Endothelial cell of umbilical vein (primary cell): ENCODE measurements around the gene JAKMIP1. TPM values are rescaled to one million over a fixed set of nuclear protein-coding genes. Genes with fewer than 3 reads are reported as not detected.

Experiments used
- BruUV-seq: library from RNA; stranded (reverse); fragments of 400-500 nt; replicated peaks from 2 replicates; lab custom pipeline; 2021; lab: Mats Ljungman, UMichigan
- CTCF ChIA-PET: fragments of 300-600, 350-600 bp; sonication (Branson Sonifier 250); formaldehyde crosslinking; loops from one replicate; lab custom pipeline; 2021; ENCODE audit warnings: antibody characterized with exemption, inconsistent platforms; lab: Charles Lee
- POLR2A ChIA-PET: fragments of 300-600, 350-600 bp; sonication (Branson Sonifier 250); formaldehyde crosslinking; loops from one replicate; lab custom pipeline; 2021; ENCODE audit warnings: antibody characterized with exemption, inconsistent platforms; lab: Charles Lee
- DNase-seq: peaks from one replicate; pipeline ENCODE4 v3.0.0-alpha.2; 2011; ENCODE audit warnings: low read depth, low spot score
- FAIRE-seq: peaks from 2 replicates; lab custom pipeline; 2011; peaks lifted over from hg19 to GRCh38; lab: Jason Lieb, UNC
- H2AFZ ChIP-seq: 2 replicates; pipeline ENCODE4 v1.6.0; 2012; ENCODE audit warnings: low read depth, low read length, control low read depth, inconsistent platforms
- H3K27ac ChIP-seq: 2 replicates; pipeline ENCODE4 v1.5.1; 2011; ENCODE audit warnings: low read depth, mild to moderate bottlenecking, control low read depth, low read length, moderate library complexity; ENCODE audit not compliant: insufficient read depth
- H3K27me3 ChIP-seq, 2 experiments: 2 replicates each; pipeline versions ENCODE4 v1.6.0 to v1.6.1; 2011; ENCODE audit warnings: low read length in 2 of 2, mixed read lengths in 1 of 2; ENCODE audit not compliant: control insufficient read depth in 2 of 2, insufficient read depth in 2 of 2
- H3K36me3 ChIP-seq, 2 experiments: 2 replicates in 1 of 2; 3 replicates in 1 of 2; pipeline ENCODE4 v1.5.1; 2011; ENCODE audit warnings: low read length in 2 of 2, mild to moderate bottlenecking in 1 of 2, moderate library complexity in 1 of 2; ENCODE audit not compliant: control insufficient read depth in 2 of 2, insufficient read depth in 2 of 2; ENCODE audit errors: extremely low read depth in 1 of 2
- H3K4me1 ChIP-seq: 3 replicates; pipeline ENCODE4 v1.5.1; 2011; ENCODE audit warnings: mild to moderate bottlenecking, low read length; ENCODE audit not compliant: control insufficient read depth, insufficient read depth; ENCODE audit errors: extremely low read depth
- H3K4me2 ChIP-seq: 2 replicates; pipeline ENCODE4 v1.6.1; 2011; ENCODE audit warnings: low read length, control low read depth, mixed read lengths; ENCODE audit not compliant: insufficient read depth
- H3K4me3 ChIP-seq, 3 experiments: fragments of 200-600 bp in 1 of 3; sonication (generic), shearing (Covaris generic) in 1 of 3; replicated peaks in 1 of 3; 2 replicates each; pipeline ENCODE4 v1.5.1; 2011 to 2016; ENCODE audit warnings: control low read depth in 3 of 3, low read length in 3 of 3, mild to moderate bottlenecking in 2 of 3, inconsistent platforms in 1 of 3, low read depth in 1 of 3, moderate library complexity in 1 of 3; ENCODE audit not compliant: insufficient read depth in 1 of 3
- H3K79me2 ChIP-seq: 2 replicates; pipeline ENCODE4 v1.6.0; 2012; ENCODE audit warnings: low read length, inconsistent platforms; ENCODE audit not compliant: control insufficient read depth, insufficient read depth
- H3K9ac ChIP-seq: replicated peaks from 2 replicates; pipeline ENCODE3; 2011; ENCODE audit warnings: low read length, control low read depth; ENCODE audit not compliant: insufficient read depth; ENCODE audit errors: extremely low read depth
- H3K9me1 ChIP-seq: replicated peaks from 3 replicates; pipeline ENCODE4 v1.6.0; 2011; ENCODE audit warnings: mild to moderate bottlenecking, low read length; ENCODE audit not compliant: control insufficient read depth, insufficient read depth; ENCODE audit errors: extremely low read depth
- H3K9me3 ChIP-seq: replicated peaks from 2 replicates; pipeline ENCODE4 v1.5.1; 2012; ENCODE audit warnings: low read length, inconsistent platforms; ENCODE audit not compliant: control insufficient read depth, insufficient read depth
- H4K20me1 ChIP-seq: replicated peaks from 2 replicates; pipeline ENCODE3; 2011; ENCODE audit warnings: mild to moderate bottlenecking, low read length; ENCODE audit not compliant: control insufficient read depth, insufficient read depth; ENCODE audit errors: extremely low read depth
- JUN ChIP-seq: IDR thresholded peaks from 2 replicates; pipeline ENCODE4 v1.6.1; 2011; ENCODE audit warnings: borderline replicate concordance, low read depth; ENCODE audit not compliant: insufficient read length, insufficient read depth
- POLR2AphosphoS5 ChIP-seq: IDR thresholded peaks from 2 replicates; pipeline ENCODE4 v1.6.1; 2012; ENCODE audit warnings: low read depth, mild to moderate bottlenecking, control low read depth, low read length, moderate library complexity; ENCODE audit not compliant: insufficient read depth
- dilution Hi-C: fragments of 300-500 bp; cut with MboI; formaldehyde crosslinking; loops from one replicate; pipeline ENCODE4 v1.15.0; 2019; ENCODE audit warnings: low sequenced_read_pairs; ENCODE audit not compliant: extremely low pct_ligation_motif_present
- intact Hi-C: fragments of 100-400 bp; cut with micrococcal nuclease; formaldehyde crosslinking; loops from one replicate; pipeline ENCODE4 v1.10.0; 2022
- polyA plus RNA-seq, 4 experiments: library from polyadenylated mRNA; depleted of rRNA in 3 of 4; stranded (reverse) in 3 of 4; unstranded in 1 of 4; fragments of >200 nt; gene quantifications; 2 replicates each; pipeline versions ENCODE4 v1.2.1 to v1.2.3, GENCODE V29; 2011 to 2012; ENCODE audit warnings: missing spikeins in 1 of 4
- total RNA-seq: library from RNA; stranded (reverse); gene quantifications from 2 replicates; pipeline ENCODE4 v1.2.3, GENCODE V29; 2021
- TF ChIP-seq, protein P1 (sequence below): IDR thresholded peaks from 2 replicates; pipeline ENCODE4 v1.6.1; 2011; ENCODE audit not compliant: insufficient read depth, insufficient read length
- TF ChIP-seq, protein P2 (sequence below), 2 donors: IDR thresholded peaks; 1 replicate in 1 of 2; 2 replicates in 1 of 2; pipeline ENCODE4 v1.5.1; 2011; ENCODE audit warnings: low read length in 2 of 2, mild to moderate bottlenecking in 2 of 2, moderate library complexity in 2 of 2, control low read depth in 1 of 2, inconsistent platforms in 1 of 2, low read depth in 1 of 2; ENCODE audit not compliant: insufficient read depth in 1 of 2; ENCODE audit errors: extremely low read depth in 1 of 2

The JAKMIP1 gene
- total and polyA plus RNA-seq, 2 donors (not counting 3 experiments of a cell fraction or from before 2014, with no cell fraction given), result not detected

- dilution Hi-C loops (no loop called here), intact Hi-C loops (no loop called here)
- CTCF ChIA-PET, result no interaction called here
Measured at GRCh38 chr4:6204098-6204497, 3.7 kb upstream of the JAKMIP1 start.

More at GRCh38 chr4:6204098-6204497, 3.7 kb upstream of the JAKMIP1 start:
- Histone ChIP-seq H3K27me3 (peaks cover 4 to 14% of the 10 kb centered on the region in 2 experiments), H3K4me1 (peaks cover 3% of the 10 kb centered on the region), H2AFZ (no peak overlapping the region), H4K20me1 (no peaks in the 10 kb centered on the region), H3K36me3 (no peaks in the 10 kb centered on the region), H3K27ac (no peak overlapping the region), H3K79me2 (no peaks in the 10 kb centered on the region), H3K9me1 (no peaks in the 10 kb centered on the region), H3K4me2 (no peak overlapping the region), H3K4me3 (no peak overlapping the region), H3K9me3 (no peaks in the 10 kb centered on the region), H3K9ac (no peak overlapping the region)
- TF ChIP-seq JUN, result no peak
- TF ChIP-seq POLR2AphosphoS5, result no peak
- TF ChIP-seq, protein P1, sequence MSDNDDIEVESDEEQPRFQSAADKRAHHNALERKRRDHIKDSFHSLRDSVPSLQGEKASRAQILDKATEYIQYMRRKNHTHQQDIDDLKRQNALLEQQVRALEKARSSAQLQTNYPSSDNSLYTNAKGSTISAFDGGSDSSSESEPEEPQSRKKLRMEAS, result no peak
- TF ChIP-seq, protein P2, sequence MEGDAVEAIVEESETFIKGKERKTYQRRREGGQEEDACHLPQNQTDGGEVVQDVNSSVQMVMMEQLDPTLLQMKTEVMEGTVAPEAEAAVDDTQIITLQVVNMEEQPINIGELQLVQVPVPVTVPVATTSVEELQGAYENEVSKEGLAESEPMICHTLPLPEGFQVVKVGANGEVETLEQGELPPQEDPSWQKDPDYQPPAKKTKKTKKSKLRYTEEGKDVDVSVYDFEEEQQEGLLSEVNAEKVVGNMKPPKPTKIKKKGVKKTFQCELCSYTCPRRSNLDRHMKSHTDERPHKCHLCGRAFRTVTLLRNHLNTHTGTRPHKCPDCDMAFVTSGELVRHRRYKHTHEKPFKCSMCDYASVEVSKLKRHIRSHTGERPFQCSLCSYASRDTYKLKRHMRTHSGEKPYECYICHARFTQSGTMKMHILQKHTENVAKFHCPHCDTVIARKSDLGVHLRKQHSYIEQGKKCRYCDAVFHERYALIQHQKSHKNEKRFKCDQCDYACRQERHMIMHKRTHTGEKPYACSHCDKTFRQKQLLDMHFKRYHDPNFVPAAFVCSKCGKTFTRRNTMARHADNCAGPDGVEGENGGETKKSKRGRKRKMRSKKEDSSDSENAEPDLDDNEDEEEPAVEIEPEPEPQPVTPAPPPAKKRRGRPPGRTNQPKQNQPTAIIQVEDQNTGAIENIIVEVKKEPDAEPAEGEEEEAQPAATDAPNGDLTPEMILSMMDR (IDR thresholded peaks at IDR 0.05; ENCODE audit: extremely low read depth in 1 of 2, insufficient read depth in 1 of 2, low read depth in 1 of 2, low read length in 2 of 2), result no peak
- BruUV-seq, result no TSS peak
- POLR2A ChIA-PET, result no interaction called here
- no peak for FAIRE-seq
- DNase-seq, result no peak
